BLaER1 treated with 17β-estradiol and CSF1 and Interleukin-3, amounts not matched to agents 10 nM and 100 nM (cell line): ENCODE data around the gene CD2.

Experiments used
- H3K27ac ChIP-seq, 11 experiments: shearing (Covaris generic); formaldehyde crosslinking; 2 replicates each; pipeline ENCODE4 v1.8.1; 2022
- H3K27me3 ChIP-seq, 11 experiments: shearing (Covaris generic); formaldehyde crosslinking; 2 replicates each; pipeline ENCODE4 v1.8.1; 2022
- H3K36me3 ChIP-seq, 11 experiments: shearing (Covaris generic); formaldehyde crosslinking; 2 replicates each; pipeline ENCODE4 v1.8.1; 2022
- H3K4me1 ChIP-seq, 10 experiments: shearing (Covaris generic); formaldehyde crosslinking; 2 replicates each; pipeline ENCODE4 v1.8.1; 2022
- H3K4me2 ChIP-seq, 11 experiments: shearing (Covaris generic); formaldehyde crosslinking; 2 replicates each; pipeline ENCODE4 v1.8.1; 2022
- H3K4me3 ChIP-seq, 10 experiments: shearing (Covaris generic); formaldehyde crosslinking; 2 replicates each; pipeline ENCODE4 v1.8.1; 2022
- H3K9ac ChIP-seq, 11 experiments: shearing (Covaris generic); formaldehyde crosslinking; 2 replicates each; pipeline ENCODE4 v1.8.1; 2022
- H3K9me3 ChIP-seq, 11 experiments: shearing (Covaris generic); formaldehyde crosslinking; replicated peaks in 1 of 11; 2 replicates each; pipeline ENCODE4 v1.8.1; 2022
- H4K20me1 ChIP-seq, 11 experiments: shearing (Covaris generic); formaldehyde crosslinking; 2 replicates each; pipeline ENCODE4 v1.8.1; 2022
- Cebpa-rat ChIP-seq, 11 experiments: shearing (Covaris generic); IDR thresholded peaks; 2 replicates each; pipeline ENCODE4 v1.8.1; 2022

Gene CD2

GRCh38 chr1:116793357-116793935, 39.2 kb downstream of the CD2 start:
- peak overlapping the region in 4 of 11 experiments; percentile 68 to 86 (median 84); a peak in 7 of 22 replicates for H3K4me2 ChIP-seq

GRCh38 chr1:116794371-116794770, 40.1 kb downstream of the CD2 start:
- TF ChIP-seq Cebpa-rat (IDR thresholded peaks at IDR 0.05), result no peak
- no peaks in the 10 kb centered on the region; a peak in 2 of 22 replicates for H4K20me1 ChIP-seq
- H3K4me2 ChIP-seq, result peak overlapping the region in 10 of 11 experiments; percentile 2 to 86 (median 58); a peak in 18 of 22 replicates

More at GRCh38 chr1:116793357-116793935, 39.2 kb downstream of the CD2 start:
- H3K4me3 ChIP-seq, result no peak overlapping the region
- no peak for TF ChIP-seq Cebpa-rat (IDR thresholded peaks at IDR 0.05)
- H3K36me3 ChIP-seq, result no peaks in the 10 kb centered on the region
- H3K9ac ChIP-seq, result no peak overlapping the region
- peaks cover 0 to 12% (median 0%) of the 10 kb centered on the region in 11 experiments; a peak in 6 of 22 replicates for H3K9me3 ChIP-seq
- no peaks in the 10 kb centered on the region for H3K27me3 ChIP-seq
- peaks cover 7 to 33% (median 18%) of the 10 kb centered on the region in 10 experiments; a peak in 18 of 20 replicates for H3K4me1 ChIP-seq
- H4K20me1 ChIP-seq, result no peaks in the 10 kb centered on the region; a peak in 2 of 22 replicates
- no peak overlapping the region for H3K27ac ChIP-seq

GRCh38 chr1:116794804-116795481, 40.7 kb downstream of the CD2 start:
- peak overlapping the region in 2 of 11 experiments; percentile 9 to 37; a peak in 2 of 22 replicates for H3K9ac ChIP-seq
- no peak for TF ChIP-seq Cebpa-rat (IDR thresholded peaks at IDR 0.05)
- H3K36me3 ChIP-seq, result no peaks in the 10 kb centered on the region
- peaks cover 0 to 12% (median 0%) of the 10 kb centered on the region in 11 experiments; a peak in 6 of 22 replicates for H3K9me3 ChIP-seq
- peak overlapping the region in 4 of 11 experiments; percentile 15 to 64 (median 49); a peak in 8 of 22 replicates for H3K27ac ChIP-seq
- H3K27me3 ChIP-seq, result no peaks in the 10 kb centered on the region
- no peak overlapping the region for H3K4me3 ChIP-seq
- peaks cover 17 to 38% (median 25%) of the 10 kb centered on the region in 10 experiments; a peak in 19 of 20 replicates for H3K4me1 ChIP-seq
- H3K4me2 ChIP-seq, result peak overlapping the region; percentile 2 to 86 (median 49); a peak in 18 of 22 replicates
- H4K20me1 ChIP-seq, result no peaks in the 10 kb centered on the region; a peak in 2 of 22 replicates

More at GRCh38 chr1:116794371-116794770, 40.1 kb downstream of the CD2 start:
- no peak overlapping the region for H3K4me3 ChIP-seq
- peak overlapping the region in 5 of 11 experiments; percentile 15 to 64 (median 35); a peak in 9 of 22 replicates for H3K27ac ChIP-seq
- H3K27me3 ChIP-seq, result no peaks in the 10 kb centered on the region
- no peak overlapping the region for H3K9ac ChIP-seq
- peaks cover 0 to 12% (median 0%) of the 10 kb centered on the region in 11 experiments; a peak in 6 of 22 replicates for H3K9me3 ChIP-seq
- no peaks in the 10 kb centered on the region for H3K36me3 ChIP-seq
- peaks cover 12 to 37% (median 22%) of the 10 kb centered on the region in 10 experiments; a peak in 19 of 20 replicates for H3K4me1 ChIP-seq

- H3K36me3 ChIP-seq, result no peaks in the 10 kb centered on the region
Measured at GRCh38 chr1:116795482-116795829, 41.2 kb downstream of the CD2 start.

GRCh38 chr1:116804736-116805135, 50.5 kb downstream of the CD2 start:
- no peak overlapping the region for H3K9ac ChIP-seq
- H3K4me2 ChIP-seq, result no peak overlapping the region; a peak in 2 of 22 replicates
- H3K36me3 ChIP-seq, result no peaks in the 10 kb centered on the region
- no peaks in the 10 kb centered on the region for H3K9me3 ChIP-seq
- H4K20me1 ChIP-seq, result no peaks in the 10 kb centered on the region
- no peaks in the 10 kb centered on the region for H3K27me3 ChIP-seq
- H3K27ac ChIP-seq, result no peak overlapping the region
- TF ChIP-seq Cebpa-rat (IDR thresholded peaks at IDR 0.05), result no peak
- H3K4me3 ChIP-seq, result no peak overlapping the region
- H3K4me1 ChIP-seq, result peaks cover under 1 to 17% (median 8%) of the 10 kb centered on the region in 10 experiments; a peak in 12 of 20 replicates

More at GRCh38 chr1:116795482-116795829, 41.2 kb downstream of the CD2 start:
- Histone ChIP-seq H4K20me1 (no peaks in the 10 kb centered on the region; a peak in 2 of 22 replicates), H3K4me1 (peaks cover 17 to 38% (median 25%) of the 10 kb centered on the region in 10 experiments; a peak in 19 of 20 replicates), H3K9me3 (peaks cover 0 to 12% (median 0%) of the 10 kb centered on the region in 11 experiments; a peak in 6 of 22 replicates), H3K27ac (peak overlapping the region in 3 of 11 experiments; percentile 35 to 64 (median 56); a peak in 6 of 22 replicates), H3K9ac (peak overlapping the region in 1 of 11 experiments; percentile 37; a peak in 1 of 22 replicates), H3K4me3 (no peak overlapping the region), H3K4me2 (peak overlapping the region in 8 of 11 experiments; percentile 2 to 86 (median 73); a peak in 13 of 22 replicates), H3K27me3 (no peaks in the 10 kb centered on the region)
- TF ChIP-seq Cebpa-rat (IDR thresholded peaks at IDR 0.05), result no peak

GRCh38 chr1:116805398-116805797, 51.2 kb downstream of the CD2 start:
- Histone ChIP-seq H3K4me1 (peaks cover 0 to 17% (median 7%) of the 10 kb centered on the region in 10 experiments; a peak in 10 of 20 replicates), H3K9ac (no peak overlapping the region), H3K27ac (no peak overlapping the region), H3K4me2 (no peak overlapping the region), H3K27me3 (no peaks in the 10 kb centered on the region), H3K9me3 (no peaks in the 10 kb centered on the region), H4K20me1 (no peaks in the 10 kb centered on the region), H3K4me3 (no peak overlapping the region), H3K36me3 (no peaks in the 10 kb centered on the region)
- no peak for TF ChIP-seq Cebpa-rat (IDR thresholded peaks at IDR 0.05)

- no peaks in the 10 kb centered on the region for H3K36me3 ChIP-seq
- no peak overlapping the region for H3K27ac ChIP-seq
- H4K20me1 ChIP-seq, result no peaks in the 10 kb centered on the region
- H3K9me3 ChIP-seq, result peaks cover 3 to 8% (median 5%) of the 10 kb centered on the region in 11 experiments; a peak in 21 of 22 replicates
- TF ChIP-seq Cebpa-rat (IDR thresholded peaks at IDR 0.05), result no peak
- H3K9ac ChIP-seq, result no peak overlapping the region
- H3K4me1 ChIP-seq, result peaks cover 0 to 17% (median 7%) of the 10 kb centered on the region in 10 experiments; a peak in 10 of 20 replicates
- H3K27me3 ChIP-seq, result no peaks in the 10 kb centered on the region
- H3K4me3 ChIP-seq, result no peak overlapping the region
- H3K4me2 ChIP-seq, result no peak overlapping the region
Measured at GRCh38 chr1:116806245-116806644, 52.0 kb downstream of the CD2 start.

GRCh38 chr1:116806671-116807070, 52.4 kb downstream of the CD2 start:
- Histone ChIP-seq H3K27ac (no peak overlapping the region), H4K20me1 (no peaks in the 10 kb centered on the region), H3K9ac (no peak overlapping the region), H3K4me3 (no peak overlapping the region), H3K4me1 (peaks cover 0 to 17% (median 7%) of the 10 kb centered on the region in 10 experiments; a peak in 10 of 20 replicates), H3K4me2 (no peak overlapping the region), H3K36me3 (no peaks in the 10 kb centered on the region), H3K27me3 (no peaks in the 10 kb centered on the region), H3K9me3 (peaks cover 7 to 12% (median 10%) of the 10 kb centered on the region in 11 experiments)
- no peak for TF ChIP-seq Cebpa-rat (IDR thresholded peaks at IDR 0.05)
